H1 (cell line): ENCODE measurements around the gene ANKS1B. TPM values are rescaled to one million over a fixed set of nuclear protein-coding genes. Genes with fewer than 3 reads are reported as not detected.

Source experiments
- CTCF ChIA-PET: fragments of 300-600 bp; sonication (Branson Sonifier 250); formaldehyde crosslinking; loops from one replicate; lab custom pipeline; 2021; ENCODE audit not compliant: partially characterized antibody; lab: Charles Lee
- POLR2A ChIA-PET: fragments of 300-600 bp; sonication (Branson Sonifier 250); formaldehyde crosslinking; loops from one replicate; lab custom pipeline; 2021; ENCODE audit warnings: inconsistent platforms; ENCODE audit not compliant: partially characterized antibody; lab: Charles Lee
- DNase-seq, 2 experiments: peaks; one replicate each; pipeline versions ENCODE4 v3.0.0 to v3.0.0-alpha.2; 2010 to 2022; ENCODE audit warnings: low spot score in 2 of 2, low read depth in 1 of 2, mixed read lengths in 1 of 2
- FAIRE-seq: peaks from 2 replicates; lab custom pipeline; 2011; peaks lifted over from hg19 to GRCh38; lab: Jason Lieb, UNC
- H2AFZ ChIP-seq: 2 replicates; pipeline ENCODE4 v1.8.1; 2012; ENCODE audit warnings: low read length, inconsistent platforms
- H2AK5ac ChIP-seq: 2 replicates; pipeline ENCODE4 v1.6.1; 2013; ENCODE audit warnings: low read depth, low read length
- H2BK120ac ChIP-seq: replicated peaks from 2 replicates; pipeline ENCODE3; 2013; ENCODE audit warnings: low read depth, low read length, inconsistent platforms
- H2BK12ac ChIP-seq: 2 replicates; pipeline ENCODE4 v1.6.1; 2013; ENCODE audit warnings: low read depth, low read length
- H2BK15ac ChIP-seq: 2 replicates; pipeline ENCODE4 v1.6.1; 2013; ENCODE audit warnings: low read length
- H2BK20ac ChIP-seq: 2 replicates; pipeline ENCODE4 v1.6.1; 2013; ENCODE audit warnings: low read length
- H2BK5ac ChIP-seq: 2 replicates; pipeline ENCODE4 v1.6.1; 2013; ENCODE audit warnings: low read depth, low read length
- H3K14ac ChIP-seq: 2 replicates; pipeline ENCODE4 v1.6.1; 2013; ENCODE audit warnings: inconsistent platforms; ENCODE audit not compliant: insufficient read length
- H3K18ac ChIP-seq: 2 replicates; pipeline ENCODE4 v1.6.1; 2013; ENCODE audit warnings: low read length; ENCODE audit errors: extremely low read depth
- H3K23ac ChIP-seq: 2 replicates; pipeline ENCODE4 v1.6.1; 2013; ENCODE audit warnings: inconsistent platforms; ENCODE audit not compliant: insufficient read length
- H3K23me2 ChIP-seq: 2 replicates; pipeline ENCODE4 v1.6.1; 2013; ENCODE audit warnings: low read depth, low read length
- H3K27ac ChIP-seq: 2 replicates; pipeline ENCODE4 v1.6.1; 2011; ENCODE audit warnings: low read depth, low read length, inconsistent platforms
- H3K27me3 ChIP-seq, 4 experiments: replicated peaks in 1 of 4; 1 replicate in 1 of 4; 2 replicates in 3 of 4; pipeline versions ENCODE4 v1.6.1 to v1.8.1; 2011 to 2013; ENCODE audit warnings: low read length in 3 of 4, mild to moderate bottlenecking in 3 of 4, inconsistent platforms in 2 of 4, mixed read lengths in 2 of 4, moderate library complexity in 1 of 4; ENCODE audit not compliant: control insufficient read depth in 3 of 4, insufficient read depth in 3 of 4; ENCODE audit errors: extremely low read depth in 1 of 4
- H3K36me3 ChIP-seq, 4 experiments: 2 replicates each; pipeline versions ENCODE4 v1.6.1 to v1.8.1; 2011 to 2013; ENCODE audit warnings: mild to moderate bottlenecking in 4 of 4, low read length in 3 of 4, moderate library complexity in 2 of 4, control low read depth in 1 of 4, inconsistent platforms in 1 of 4; ENCODE audit not compliant: insufficient read depth in 4 of 4, control insufficient read depth in 2 of 4
- H3K4ac ChIP-seq: replicated peaks from 2 replicates; pipeline ENCODE3; 2013; ENCODE audit warnings: low read length, low read depth, mixed read lengths, inconsistent platforms; ENCODE audit not compliant: insufficient read length
- H3K4me1 ChIP-seq, 4 experiments: replicated peaks in 1 of 4; 1 replicate in 1 of 4; 2 replicates in 3 of 4; pipeline versions ENCODE4 v1.6.1 to v1.8.1; 2011 to 2013; ENCODE audit warnings: low read length in 3 of 4, inconsistent platforms in 2 of 4, mixed read lengths in 1 of 4; ENCODE audit not compliant: insufficient read depth in 4 of 4, control insufficient read depth in 3 of 4
- H3K4me2 ChIP-seq, 2 experiments: 2 replicates each; pipeline versions ENCODE4 v1.6.1 to v1.8.1; 2011 to 2013; ENCODE audit warnings: low read depth in 2 of 2, low read length in 2 of 2, control low read depth in 1 of 2, inconsistent platforms in 1 of 2, mild to moderate bottlenecking in 1 of 2; ENCODE audit not compliant: insufficient read depth in 1 of 2
- H3K4me3 ChIP-seq, 4 experiments: fragments of 200-600, 300-600 bp in 1 of 4; sonication (generic), shearing (Covaris generic), sonication (Bioruptor Twin) in 1 of 4; 2 replicates each; pipeline versions ENCODE4 v1.5.1 to v1.8.1; 2011 to 2016; ENCODE audit warnings: low read length in 4 of 4, low read depth in 3 of 4, control low read depth in 2 of 4, inconsistent platforms in 2 of 4, mild to moderate bottlenecking in 2 of 4, mixed read lengths in 1 of 4, moderate library complexity in 1 of 4; ENCODE audit not compliant: insufficient read depth in 2 of 4; ENCODE audit errors: extremely low read depth in 1 of 4
- H3K56ac ChIP-seq: replicated peaks from 2 replicates; pipeline ENCODE3; 2013; ENCODE audit warnings: low read depth, mild to moderate bottlenecking, mixed read lengths, low read length, inconsistent platforms; ENCODE audit not compliant: insufficient read length
- H3K79me1 ChIP-seq: 2 replicates; pipeline ENCODE4 v1.6.1; 2013; ENCODE audit warnings: low read depth, low read length, control low read depth
- H3K79me2 ChIP-seq, 2 experiments: 2 replicates each; pipeline versions ENCODE4 v1.6.1 to v1.8.1; 2012 to 2013; ENCODE audit warnings: low read length in 2 of 2, mild to moderate bottlenecking in 2 of 2, inconsistent platforms in 1 of 2; ENCODE audit not compliant: insufficient read depth in 2 of 2, control insufficient read depth in 1 of 2
- H3K9ac ChIP-seq, 4 experiments: replicated peaks in 1 of 4; 1 replicate in 1 of 4; 2 replicates in 3 of 4; pipeline versions ENCODE4 v1.6.1 to v1.8.1; 2011 to 2013; ENCODE audit warnings: low read depth in 3 of 4, low read length in 3 of 4, control low read depth in 2 of 4, mild to moderate bottlenecking in 2 of 4, moderate library complexity in 2 of 4, inconsistent platforms in 1 of 4; ENCODE audit errors: extremely low read depth in 1 of 4
- H3K9me3 ChIP-seq, 2 experiments: 2 replicates each; pipeline versions ENCODE4 v1.6.1 to v1.8.1; 2012 to 2013; ENCODE audit warnings: mild to moderate bottlenecking in 2 of 2, moderate library complexity in 2 of 2, control low read depth in 1 of 2, inconsistent platforms in 1 of 2, low read depth in 1 of 2, low read length in 1 of 2, mixed read lengths in 1 of 2; ENCODE audit not compliant: insufficient read depth in 2 of 2
- H4K20me1 ChIP-seq, 2 experiments: replicated peaks in 1 of 2; 2 replicates each; pipeline versions ENCODE3 to v1.8.1; 2011 to 2013; ENCODE audit warnings: inconsistent platforms in 2 of 2, low read length in 2 of 2, mild to moderate bottlenecking in 1 of 2; ENCODE audit not compliant: insufficient read depth in 2 of 2, control insufficient read depth in 1 of 2
- H4K5ac ChIP-seq: 2 replicates; pipeline ENCODE4 v1.6.1; 2013; ENCODE audit warnings: low read length, low read depth, mixed read lengths, inconsistent platforms; ENCODE audit not compliant: insufficient read length
- H4K8ac ChIP-seq: 2 replicates; pipeline ENCODE4 v1.8.0; 2013; ENCODE audit warnings: mild to moderate bottlenecking, moderate library complexity, low read length, inconsistent platforms; ENCODE audit not compliant: insufficient read depth; ENCODE audit errors: extremely low read depth
- H4K91ac ChIP-seq: replicated peaks from 2 replicates; pipeline ENCODE3; 2013; ENCODE audit warnings: low read length, mixed read lengths, inconsistent platforms; ENCODE audit not compliant: insufficient read length
- BACH1 ChIP-seq: IDR thresholded peaks from 2 replicates; pipeline ENCODE4 v1.6.1; 2012; ENCODE audit warnings: low read length, improper control_type of control experiment
- RAD21 ChIP-seq, 2 experiments: IDR thresholded peaks in 1 of 2; conservative IDR thresholded peaks in 1 of 2; 2 replicates each; pipeline ENCODE4 v1.6.1; 2011; ENCODE audit warnings: low read depth in 2 of 2, low read length in 2 of 2, improper control_type of control experiment in 1 of 2, inconsistent platforms in 1 of 2, mild to moderate bottlenecking in 1 of 2, moderate library complexity in 1 of 2
- WGBS, 2 experiments: shearing (Covaris generic) in 1 of 2; methylation state at CpG; one replicate each; pipeline versions ENCODE4 v1.1.6 to v1.1.7; 2013 to 2015; ENCODE audit warnings: low lambda C conversion rate in 2 of 2, mixed read lengths in 2 of 2, inconsistent platforms in 1 of 2, low coverage in 1 of 2, missing lambda C conversion rate in 1 of 2; ENCODE audit not compliant: insufficient replicate concordance in 2 of 2, insufficient coverage in 1 of 2, insufficient read length in 1 of 2; ENCODE audit errors: extremely low coverage in 1 of 2, missing lambda C conversion rate in 1 of 2; 5-methylcytosine and 5-hydroxymethylcytosine counted together
- polyA plus RNA-seq, 7 experiments: library from polyadenylated mRNA; depleted of rRNA in 3 of 7; stranded (reverse) in 5 of 7; unstranded in 2 of 7; fragments of >200 nt in 5 of 7; fragments of 200-250 nt in 2 of 7; gene quantifications; 1 replicate in 5 of 7; 2 replicates in 1 of 7; 4 replicates in 1 of 7; pipeline versions ENCODE4 v1.2.1 to v1.2.3, GENCODE V29; 2011 to 2013; ENCODE audit warnings: missing spikeins in 2 of 7, mixed read lengths in 2 of 7
- total RNA-seq: library from RNA; stranded (reverse); fragmentation: NEBNext Ultra II Directional; extraction: Animal tissue kit (Norgen Biotek cat#: 25700); gene quantifications from 2 replicates; pipeline ENCODE4 v1.2.1, GENCODE V29; 2021

The ANKS1B gene
- total and polyA plus RNA-seq, 2 of the 8 experiments (the other 6 are each of a cell fraction or from before 2014, with no cell fraction given) = 2.7 to 6.1 TPM

DNA sequence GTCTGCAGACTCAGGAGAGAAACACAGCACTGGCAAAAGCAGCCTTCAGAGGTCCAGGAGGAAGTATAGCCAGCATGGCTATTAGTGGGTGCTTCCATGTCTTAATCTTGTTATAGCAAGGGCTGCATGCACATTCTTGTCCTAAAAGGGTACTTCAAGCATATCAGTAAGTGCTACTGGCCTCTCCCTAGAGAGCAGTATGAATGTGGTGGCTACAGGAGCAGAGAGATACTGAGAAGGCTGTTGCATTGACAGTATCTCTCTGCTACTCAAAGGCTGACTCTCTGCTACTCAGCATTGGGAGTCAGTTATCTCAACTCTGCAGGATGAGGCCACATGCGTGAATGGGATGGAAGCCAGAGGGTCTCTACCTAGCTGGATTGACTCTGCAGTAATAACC, 335.2 kb downstream of the ANKS1B start:
- Histone ChIP-seq H3K23me2 (no peaks in the 10 kb centered on the region), H4K91ac (no peak overlapping the region), H3K4me1 (no peaks in the 10 kb centered on the region), H2BK15ac (no peak overlapping the region), H2BK5ac (no peak overlapping the region), H4K20me1 (no peaks in the 10 kb centered on the region), H3K27me3 (no peaks in the 10 kb centered on the region), H2BK120ac (no peak overlapping the region), H2BK20ac (no peak overlapping the region), H2AK5ac (no peak overlapping the region), H4K8ac (no peak overlapping the region), H3K23ac (no peak overlapping the region), H2AFZ (no peak overlapping the region), H3K4me2 (no peak overlapping the region), H2BK12ac (no peak overlapping the region)
- TF ChIP-seq BACH1 (no peak), RAD21 (IDR thresholded peaks at IDR 0.05 in 1 of 2, conservative IDR thresholded peaks at IDR 0.05 in 1 of 2; ENCODE audit: low read depth in 2 of 2, low read length in 2 of 2) (peak in 1 of 2 experiments; percentile 26; a peak in 1 of 4 replicates)
- TF ChIP-seq, all 59 proteins: peak for 1
- Histone ChIP-seq H3K4me3 (no peak overlapping the region), H3K9ac (no peak overlapping the region), H3K4ac (no peak overlapping the region), H3K9me3 (no peaks in the 10 kb centered on the region), H3K18ac (no peak overlapping the region), H3K56ac (no peak overlapping the region), H3K79me2 (no peaks in the 10 kb centered on the region), H3K36me3 (no peaks in the 10 kb centered on the region), H3K14ac (no peak overlapping the region), H3K27ac (no peak overlapping the region), H4K5ac (no peak overlapping the region), H3K79me1 (no peaks in the 10 kb centered on the region)
- DNase-seq (no peak), FAIRE-seq (no peak)
- POLR2A ChIA-PET = no interaction called here
- 82% methylated on average over 1 of the region's 1 CpG; no CpG with 5 or more reads in 1 of the 2 experiments for WGBS, 2 experiments
- CTCF ChIA-PET = no interaction called here
